A549 (cell line): Measurements from ENCODE around the gene MMD. TPM values are rescaled to one million over a fixed set of nuclear protein-coding genes. Genes with fewer than 3 reads are reported as not detected.
"Not testable (repeated sequence)": the region's sequence is repeated elsewhere in the genome, so short reads cannot be mapped to it uniquely, and the experiment has no call there.

Source experiments
- ATAC-seq, 2 experiments: fragments of 200-7000 bp in 1 of 2; fragments of >200 bp in 1 of 2; cut with Nextera tagmentation in 1 of 2; cut with Tn5 transposase in 1 of 2; 3 replicates each; pipeline versions ENCODE4 v1.8.0 to v1.9.1; 2018 to 2020; ENCODE audit warnings: mild to moderate bottlenecking in 1 of 2, moderate library complexity in 1 of 2
- CTCF ChIA-PET: fragments of 300-600 bp; sonication (Branson Sonifier 250); formaldehyde crosslinking; extraction: SDS; loops from one replicate; lab custom pipeline; 2021; ENCODE audit warnings: antibody characterized with exemption, inconsistent platforms; lab: Yijun Ruan, JAX
- POLR2A ChIA-PET: fragments of 350-600 bp; formaldehyde crosslinking; extraction: SDS; loops from one replicate; lab custom pipeline; 2021; ENCODE audit warnings: antibody characterized with exemption, inconsistent platforms; lab: Yijun Ruan, JAX
- DNase-seq, 2 experiments: peaks; one replicate each; pipeline versions ENCODE4 v3.0.0 to v3.0.0-alpha.2; 2011 to 2016; ENCODE audit warnings: low read depth in 1 of 2, low spot score in 1 of 2
- FAIRE-seq: peaks from 2 replicates; lab custom pipeline; 2011; peaks lifted over from hg19 to GRCh38; lab: Jason Lieb, UNC
- H3K27ac ChIP-seq, 2 experiments: fragments of >200 bp; sonication (Bioruptor Twin); formaldehyde crosslinking; 3 replicates each; pipeline ENCODE4 v1.5.1; 2016 to 2017
- H3K4me1 ChIP-seq: fragments of >200 bp; sonication (Bioruptor Twin); formaldehyde crosslinking; 3 replicates; pipeline ENCODE4 v1.6.1; 2016
- H3K4me2 ChIP-seq: fragments of >200 bp; sonication (Bioruptor Twin); formaldehyde crosslinking; 3 replicates; pipeline ENCODE4 v1.6.1; 2016
- H3K4me3 ChIP-seq: fragments of >200 bp; sonication (Bioruptor Twin); formaldehyde crosslinking; 3 replicates; pipeline ENCODE4 v1.5.1; 2016
- H3K9me3 ChIP-seq: fragments of >200 bp; sonication (Bioruptor Twin); formaldehyde crosslinking; 3 replicates; pipeline ENCODE4 v1.6.1; 2016
- CHD4 ChIP-seq: fragments of 200-600 bp; sonication (generic); IDR thresholded peaks from 2 replicates; pipeline ENCODE4 v1.6.1; 2016; ENCODE audit warnings: antibody characterized with exemption, mild to moderate bottlenecking, borderline replicate concordance
- E2F6 ChIP-seq: IDR thresholded peaks from 2 replicates; pipeline ENCODE4 v1.6.1; 2012; ENCODE audit warnings: low read depth, borderline replicate concordance
- EHMT2 ChIP-seq: fragments of 200-600 bp; sonication (generic); IDR thresholded peaks from 2 replicates; pipeline ENCODE4 v1.6.1; 2016; ENCODE audit warnings: antibody characterized with exemption, low read depth, mild to moderate bottlenecking, moderate library complexity
- FOSL2 ChIP-seq, 2 experiments: fragments of 450-650 bp in 1 of 2; fragments of >200 bp in 1 of 2; sonication (Bioruptor Twin) in 1 of 2; formaldehyde crosslinking; IDR thresholded peaks; 2 replicates each; pipeline versions ENCODE4 v1.5.0 to v1.6.1; 2016 to 2020; ENCODE audit warnings: mild to moderate bottlenecking in 1 of 2, moderate library complexity in 1 of 2
- HEYL ChIP-seq: fragments of 250-450 bp; sonication (Bioruptor Pico); IDR thresholded peaks from 2 replicates; pipeline ENCODE4 v1.8.0; 2021; ENCODE audit warnings: mild to moderate bottlenecking, moderate library complexity
- JUN ChIP-seq, 2 experiments: fragments of >200 bp; sonication (Bioruptor Twin); formaldehyde crosslinking; IDR thresholded peaks; 2 replicates in 1 of 2; 3 replicates in 1 of 2; pipeline ENCODE4 v1.6.1; 2016 to 2017
- NPAS2 ChIP-seq: fragments of 250-450 bp; sonication (Bioruptor Pico); IDR thresholded peaks from 2 replicates; pipeline ENCODE4 v1.8.0; 2022; ENCODE audit warnings: mild to moderate bottlenecking, moderate library complexity, borderline replicate concordance
- NR3C1 ChIP-seq: fragments of >200 bp; sonication (Bioruptor Twin); formaldehyde crosslinking; IDR thresholded peaks from 3 replicates; pipeline ENCODE4 v1.6.1; 2017
- POLR2A ChIP-seq: IDR thresholded peaks from 2 replicates; pipeline ENCODE4 v1.6.1; 2012; ENCODE audit warnings: mild to moderate bottlenecking, low read length
- POLR2AphosphoS2 ChIP-seq: conservative IDR thresholded peaks from 2 replicates; pipeline ENCODE4 v1.6.1; 2012; ENCODE audit warnings: low read length, improper control_type of control experiment, inconsistent platforms
- RAD21 ChIP-seq, 2 experiments: fragments of >200 bp in 1 of 2; sonication (Bioruptor Twin) in 1 of 2; formaldehyde crosslinking in 1 of 2; IDR thresholded peaks in 1 of 2; conservative IDR thresholded peaks in 1 of 2; 2 replicates in 1 of 2; 3 replicates in 1 of 2; pipeline ENCODE4 v1.6.1; 2012 to 2018; ENCODE audit warnings: inconsistent platforms in 1 of 2
- WGBS: methylation state at CpG from one replicate; pipeline ENCODE4 v1.1.6; 2017; ENCODE audit errors: missing lambda C conversion rate; 5-methylcytosine and 5-hydroxymethylcytosine counted together
- polyA plus RNA-seq, 4 experiments: library from polyadenylated mRNA; depleted of rRNA in 3 of 4; stranded (reverse); fragments of >200 nt; fragmentation: RNase III in 1 of 4; extraction: RNeasy Plus Mini Kit Qiagen cat#74134 plus additional on column Dnase treatment in 1 of 4; gene quantifications; 2 replicates in 3 of 4; 3 replicates in 1 of 4; pipeline ENCODE4 v1.2.3, GENCODE V29; 2011 to 2017
- TF ChIP-seq, protein P1 (sequence below): fragments of 200-600 bp; sonication (generic); IDR thresholded peaks from 2 replicates; pipeline ENCODE4 v1.6.1; 2016; ENCODE audit warnings: antibody characterized with exemption, mild to moderate bottlenecking, moderate library complexity

Gene MMD
- polyA plus RNA-seq, 2 of the 4 experiments (the other 2 are of a cell fraction), result 22.5 to 54.7 TPM

GRCh38 chr17:55404197-55404596, 17.4 kb downstream of the MMD start:
- DNase-seq, FAIRE-seq, H3K27ac ChIP-seq, H3K9me3 ChIP-seq, H3K4me3 ChIP-seq, ATAC-seq, H3K4me2 ChIP-seq, CTCF ChIA-PET: not testable (repeated sequence)
- H3K4me1 ChIP-seq, result peaks cover 23% of the 10 kb centered on the region
- POLR2A ChIA-PET, result interaction anchor here (0.6 kb wide), 1 partner anchor 17 kb away, joined by 3 read pairs; no protein-coding TSS in a partner anchor
- WGBS, result 94% methylated on average over 5 of the region's 5 CpGs

DNA sequence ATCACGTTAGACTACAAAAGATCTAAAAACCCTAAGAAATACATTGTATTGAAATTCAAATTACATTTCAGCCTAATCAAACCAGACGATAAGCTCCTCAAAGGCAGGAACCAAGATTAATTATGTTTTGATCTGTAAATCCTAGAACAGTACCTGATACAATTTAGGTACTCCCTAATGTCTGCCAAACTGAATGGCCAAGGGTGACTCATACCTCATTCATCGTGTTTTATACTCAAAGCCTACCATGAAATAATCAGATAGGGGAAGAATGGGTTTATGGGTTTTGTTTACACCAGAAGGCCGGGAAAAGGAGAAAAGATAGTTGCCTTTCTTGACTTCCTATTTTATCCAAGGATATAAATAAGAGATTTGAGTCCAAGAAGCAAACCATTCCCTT, 19.3 kb downstream of the MMD start:
- WGBS, result 60% methylated on average over 4 of the region's 4 CpGs
- Histone ChIP-seq H3K4me3 (no peak overlapping the region), H3K9me3 (no peaks in the 10 kb centered on the region), H3K4me2 (peak overlapping the region; percentile 7; the same call in 1 of the 3 replicates), H3K4me1 (peaks cover 13% of the 10 kb centered on the region), H3K27ac (no peak overlapping the region)
- FAIRE-seq (no peak), DNase-seq (no peak), ATAC-seq (no peak)
- TF ChIP-seq HEYL (CRISPR knock-in tag) (no peak), FOSL2 (IDR thresholded peaks at IDR 0.05) (no peak), FOSL2 (CRISPR knock-in tag; IDR thresholded peaks at IDR 0.05) (peak; percentile 71), CHD4 (no peak), NR3C1 (no peak), RAD21 (conservative IDR thresholded peaks at IDR 0.05 in 1 of 2, IDR thresholded peaks at IDR 0.05 in 1 of 2) (no peak)
- ChIA-PET CTCF (interaction anchor here (0.6 to 4.4 kb wide), 7 partner anchors 12 to 1343 kb away, joined by 3 to 17 read pairs (median 4); no protein-coding TSS in a partner anchor), POLR2A (interaction anchor here (0.7 kb wide), 1 partner anchor 444 kb away, joined by 7 read pairs; no protein-coding TSS in a partner anchor)

DNA sequence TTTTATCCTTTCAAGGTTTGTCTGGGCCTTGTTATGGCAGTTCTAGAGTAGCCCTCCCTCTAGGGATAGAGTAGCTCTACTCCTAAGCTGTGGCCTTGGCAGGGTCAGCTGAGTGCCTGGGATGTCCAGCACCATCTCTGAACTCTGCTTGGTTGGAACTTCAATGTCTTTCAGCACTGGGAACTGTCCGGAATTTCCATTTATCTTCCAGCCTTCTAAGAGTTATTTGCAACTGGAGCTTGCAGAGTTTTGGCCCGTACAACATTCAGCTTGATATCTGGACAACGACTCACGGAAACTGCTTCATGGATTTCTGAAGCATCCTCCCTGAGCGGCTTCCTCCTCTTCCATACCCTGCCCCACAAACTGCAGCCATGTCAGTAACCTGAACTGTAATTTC, 22.9 kb downstream of the MMD start:
- CTCF ChIA-PET, result interaction anchor here (0.7 to 4.4 kb wide), 5 partner anchors 12 to 116 kb away, joined by 3 to 17 read pairs (median 7); no protein-coding TSS in a partner anchor
- WGBS, result 92% methylated on average over 5 of the region's 5 CpGs
- TF ChIP-seq FOSL2 (IDR thresholded peaks at IDR 0.05) (no peak), FOSL2 (CRISPR knock-in tag; IDR thresholded peaks at IDR 0.05) (no peak), EHMT2 (peak; percentile 37; the same call in 1 of the 2 replicates), POLR2A (no peak), JUN (IDR thresholded peaks at IDR 0.05) (no peak)
- TF ChIP-seq, protein P1, sequence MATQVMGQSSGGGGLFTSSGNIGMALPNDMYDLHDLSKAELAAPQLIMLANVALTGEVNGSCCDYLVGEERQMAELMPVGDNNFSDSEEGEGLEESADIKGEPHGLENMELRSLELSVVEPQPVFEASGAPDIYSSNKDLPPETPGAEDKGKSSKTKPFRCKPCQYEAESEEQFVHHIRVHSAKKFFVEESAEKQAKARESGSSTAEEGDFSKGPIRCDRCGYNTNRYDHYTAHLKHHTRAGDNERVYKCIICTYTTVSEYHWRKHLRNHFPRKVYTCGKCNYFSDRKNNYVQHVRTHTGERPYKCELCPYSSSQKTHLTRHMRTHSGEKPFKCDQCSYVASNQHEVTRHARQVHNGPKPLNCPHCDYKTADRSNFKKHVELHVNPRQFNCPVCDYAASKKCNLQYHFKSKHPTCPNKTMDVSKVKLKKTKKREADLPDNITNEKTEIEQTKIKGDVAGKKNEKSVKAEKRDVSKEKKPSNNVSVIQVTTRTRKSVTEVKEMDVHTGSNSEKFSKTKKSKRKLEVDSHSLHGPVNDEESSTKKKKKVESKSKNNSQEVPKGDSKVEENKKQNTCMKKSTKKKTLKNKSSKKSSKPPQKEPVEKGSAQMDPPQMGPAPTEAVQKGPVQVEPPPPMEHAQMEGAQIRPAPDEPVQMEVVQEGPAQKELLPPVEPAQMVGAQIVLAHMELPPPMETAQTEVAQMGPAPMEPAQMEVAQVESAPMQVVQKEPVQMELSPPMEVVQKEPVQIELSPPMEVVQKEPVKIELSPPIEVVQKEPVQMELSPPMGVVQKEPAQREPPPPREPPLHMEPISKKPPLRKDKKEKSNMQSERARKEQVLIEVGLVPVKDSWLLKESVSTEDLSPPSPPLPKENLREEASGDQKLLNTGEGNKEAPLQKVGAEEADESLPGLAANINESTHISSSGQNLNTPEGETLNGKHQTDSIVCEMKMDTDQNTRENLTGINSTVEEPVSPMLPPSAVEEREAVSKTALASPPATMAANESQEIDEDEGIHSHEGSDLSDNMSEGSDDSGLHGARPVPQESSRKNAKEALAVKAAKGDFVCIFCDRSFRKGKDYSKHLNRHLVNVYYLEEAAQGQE, result peak; percentile 87
- TF ChIP-seq, all 56 proteins: peak for 2
- ATAC-seq (peak in 1 of 2 experiments; percentile 34; a peak in 2 of 6 replicates), DNase-seq (no peak), FAIRE-seq (no peak)
- H3K4me1 ChIP-seq, result peaks cover 23% of the 10 kb centered on the region
- POLR2A ChIA-PET, result no interaction called here
- H3K9me3 ChIP-seq, result no peaks in the 10 kb centered on the region
- H3K4me3 ChIP-seq, result no peak overlapping the region
- no peak overlapping the region for H3K27ac ChIP-seq
- H3K4me2 ChIP-seq, result no peak overlapping the region

DNA sequence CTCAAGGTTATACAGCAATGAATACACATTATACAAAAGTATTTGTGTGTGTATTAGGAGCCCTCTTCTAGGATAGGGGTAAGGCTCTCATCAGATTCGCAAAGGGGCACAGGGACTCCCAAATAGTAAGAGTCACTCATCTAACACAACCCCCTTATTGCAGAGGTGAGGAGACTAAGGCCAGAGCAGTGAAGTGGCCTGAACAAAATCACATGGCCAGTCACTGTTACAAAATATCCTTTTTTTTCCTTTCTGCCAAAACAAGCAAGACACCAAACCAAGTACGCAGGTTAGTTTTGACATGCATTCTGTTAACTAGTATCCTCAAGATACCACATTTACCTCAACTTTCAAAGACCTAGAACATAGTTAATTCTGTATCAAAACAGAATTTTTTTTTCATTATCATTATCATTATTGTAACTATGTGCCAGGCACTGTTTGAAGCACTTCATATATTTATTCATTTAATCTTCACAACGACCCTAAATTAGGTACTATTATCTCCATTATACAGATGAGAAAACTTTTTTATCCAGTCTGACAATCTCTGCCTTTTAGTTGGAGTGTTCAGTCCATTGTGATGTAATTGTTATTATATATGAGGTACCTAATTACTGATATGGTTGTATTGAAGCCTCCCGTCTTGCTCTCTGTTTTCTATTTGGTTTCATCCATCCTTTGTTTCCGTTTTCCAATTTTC, 25.7 kb downstream of the MMD start:
- POLR2A ChIA-PET, result no interaction called here
- Histone ChIP-seq H3K27ac (no peak overlapping the region), H3K4me2 (no peak overlapping the region), H3K4me3 (no peak overlapping the region), H3K4me1 (peaks cover 11% of the 10 kb centered on the region; the same call in 2 of the 3 replicates), H3K9me3 (no peaks in the 10 kb centered on the region)
- FAIRE-seq (peak; percentile 23), ATAC-seq (no peak), DNase-seq (no peak)
- 79% methylated on average over 5 of the region's 5 CpGs for WGBS
- TF ChIP-seq POLR2AphosphoS2 (no peak), E2F6 (no peak), NPAS2 (CRISPR knock-in tag) (no peak)
- CTCF ChIA-PET, result interaction anchor here (0.6 to 1.3 kb wide), 2 partner anchors 39 to 435 kb away, joined by 3 to 8 read pairs; no protein-coding TSS in a partner anchor
